Hippocampal formation (tissue), 2 donors: ENCODE data around the gene FCGR2B.
A peak's percentile ranks its signal among the peaks of the same experiment; 100 is the strongest.
"Not testable (repeated sequence)": the region's sequence is repeated elsewhere in the genome, so short reads cannot be mapped to it uniquely, and the experiment has no call there.

Experiments
- DNase-seq, 2 donors: peaks; one replicate each; lab custom pipeline; 2025; lab: John Stamatoyannopoulos, UW

FCGR2B gene

DNA sequence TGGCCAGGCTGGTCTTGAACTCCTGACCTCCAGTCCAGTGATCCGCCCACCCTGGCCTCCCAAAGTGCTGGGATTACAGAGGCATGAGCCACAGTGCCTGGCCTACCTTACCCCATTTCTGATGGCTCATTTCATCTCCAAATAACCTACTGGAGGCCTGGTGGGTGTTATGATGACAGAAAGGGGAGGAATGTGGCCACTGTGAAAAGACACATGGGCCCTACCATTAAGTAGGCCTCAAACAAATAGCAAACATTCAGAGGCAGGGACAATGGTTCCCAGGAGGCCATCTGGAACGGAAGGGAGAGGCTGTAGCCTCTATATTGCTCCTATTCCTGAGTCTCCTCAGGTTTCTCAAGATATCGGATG lies 43.2 kb downstream of the FCGR2B start:
- no peak for DNase-seq

DNA sequence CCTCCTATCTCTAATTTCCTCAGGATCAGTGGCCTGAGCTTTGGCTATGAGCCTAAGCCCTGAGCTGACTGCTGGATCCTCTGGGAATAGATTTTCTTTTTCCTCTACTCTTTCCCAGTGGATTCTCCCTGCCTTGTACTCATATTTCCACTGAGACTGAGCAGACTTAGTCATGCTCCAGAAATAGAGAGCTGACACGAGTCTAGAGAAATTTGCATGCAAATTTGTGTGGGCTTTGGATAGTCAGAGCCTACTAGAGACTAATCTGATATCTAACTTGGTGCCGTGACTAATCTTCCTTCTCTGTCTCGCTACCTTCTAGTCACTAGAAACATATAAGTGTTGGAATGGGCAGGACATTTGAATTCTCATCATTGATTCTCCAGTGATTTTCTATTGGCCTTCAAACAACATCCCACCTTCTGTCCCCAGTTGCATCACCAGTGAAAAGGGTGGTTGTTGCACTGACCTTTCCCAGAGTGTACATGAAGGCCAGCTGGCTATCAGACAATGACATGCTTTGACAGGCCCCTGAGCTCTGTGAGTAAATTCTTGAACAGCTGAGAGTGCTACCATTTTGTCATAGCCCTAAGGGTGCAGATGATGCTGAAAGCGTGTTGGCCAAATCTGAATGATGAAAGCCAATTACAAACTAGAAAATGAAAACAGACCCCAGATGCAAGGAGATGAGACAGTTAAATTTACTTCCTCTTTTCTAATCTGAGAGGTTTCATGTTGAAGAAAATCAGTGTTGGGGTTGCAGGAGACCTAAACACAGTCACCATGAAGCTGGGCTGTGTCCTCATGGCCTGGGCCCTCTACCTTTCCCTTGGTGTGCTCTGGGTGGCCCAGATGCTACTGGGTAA lies 43.8 kb downstream of the FCGR2B start, which contains the start of gene FCRLA:
Gene FCRLA, plus strand, starts transcription at position 748 of the 866 bp plus-strand sequence. Its CDS starts 36 bp downstream, at position 784.
- DNase-seq: no peak

- no peak for DNase-seq
Measured at GRCh38 chr1:161707503-161707902, 44.6 kb downstream of the FCGR2B start.

GRCh38 chr1:161709373-161709772 lies 46.4 kb downstream of the FCGR2B start:
- no peak for DNase-seq

- no peak for DNase-seq
Measured at GRCh38 chr1:161710560-161710959, 47.6 kb downstream of the FCGR2B start.

GRCh38 chr1:161718559-161719324 lies 55.8 kb downstream of the FCGR2B start:
- no peak for DNase-seq

GRCh38 chr1:161719325-161719611 lies 56.3 kb downstream of the FCGR2B start:
- DNase-seq: no peak

GRCh38 chr1:161720422-161720821 lies 57.5 kb downstream of the FCGR2B start:
- DNase-seq: no peak

DNA sequence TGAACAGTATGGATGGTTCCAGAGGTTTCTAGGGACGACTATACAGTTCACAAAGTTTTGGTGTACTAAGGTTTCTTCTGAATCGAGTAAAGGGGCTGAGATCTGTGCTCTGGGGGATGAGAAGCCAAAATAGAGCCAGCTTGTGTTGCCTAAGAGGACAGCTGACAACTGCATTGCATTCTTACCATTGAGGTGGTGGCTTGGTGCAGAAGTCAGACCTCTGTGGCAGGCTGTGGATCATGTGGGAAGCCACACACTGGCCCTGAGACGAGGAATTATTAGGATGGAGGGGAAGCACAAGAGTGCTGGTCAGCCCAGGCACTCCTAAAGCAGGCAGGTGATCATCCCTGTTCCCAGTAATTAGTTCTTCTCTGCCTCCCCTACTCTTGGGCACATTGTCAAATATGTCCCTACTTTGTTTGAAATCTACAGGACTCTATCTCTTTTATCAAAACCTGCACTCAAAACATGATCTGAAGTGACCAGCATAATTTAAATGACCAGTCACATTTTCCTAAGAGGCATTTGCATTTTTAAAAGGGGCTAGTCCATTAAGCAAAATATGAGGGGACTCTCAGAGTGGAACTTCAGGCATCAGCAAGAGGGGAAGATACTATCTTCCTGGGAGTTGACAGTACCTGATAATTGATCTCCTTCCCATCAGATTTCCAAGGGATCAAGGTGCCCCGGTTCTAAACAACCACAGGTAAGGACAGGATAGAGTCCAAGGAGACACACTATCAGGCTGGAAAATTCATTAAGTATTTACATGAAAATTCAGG lies 58.2 kb downstream of the FCGR2B start, which contains the start of gene FCRLB:
Gene FCRLB, plus strand, starts transcription at position 589 of the 782 bp plus-strand sequence. CDS start 1,129 bp downstream, outside the sequence.
- DNase-seq: no peak

DNA sequence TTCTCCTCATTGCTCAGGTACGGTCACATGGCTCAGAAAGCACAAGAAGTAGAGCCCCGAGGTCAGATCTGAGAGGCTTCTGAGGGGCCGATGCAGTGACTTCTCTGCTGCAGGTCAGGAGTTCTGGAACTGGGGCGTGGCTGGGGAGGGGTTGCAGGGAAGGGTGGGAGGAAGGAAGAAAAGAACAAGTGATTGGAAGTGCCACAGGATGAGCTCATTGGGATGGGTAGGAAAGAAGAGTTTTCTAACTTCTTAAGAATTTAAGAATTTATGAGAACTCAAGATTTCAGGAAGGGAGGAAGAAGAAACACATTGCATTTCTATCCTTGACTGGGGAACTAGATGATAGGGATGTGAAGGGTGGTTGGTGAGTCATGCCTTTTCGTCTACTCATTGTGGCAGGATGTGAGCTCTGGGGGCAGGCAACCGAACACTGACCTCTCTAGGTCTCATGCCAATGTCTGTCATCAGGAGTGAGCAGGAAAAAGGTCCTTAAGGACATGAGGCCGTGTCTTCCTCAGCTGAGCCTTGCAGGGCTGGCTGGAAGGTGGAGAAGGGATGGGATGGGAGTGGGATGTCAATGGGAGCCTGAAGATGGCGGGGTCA lies 58.9 kb downstream of the FCGR2B start:
- DNase-seq: no peak

DNA sequence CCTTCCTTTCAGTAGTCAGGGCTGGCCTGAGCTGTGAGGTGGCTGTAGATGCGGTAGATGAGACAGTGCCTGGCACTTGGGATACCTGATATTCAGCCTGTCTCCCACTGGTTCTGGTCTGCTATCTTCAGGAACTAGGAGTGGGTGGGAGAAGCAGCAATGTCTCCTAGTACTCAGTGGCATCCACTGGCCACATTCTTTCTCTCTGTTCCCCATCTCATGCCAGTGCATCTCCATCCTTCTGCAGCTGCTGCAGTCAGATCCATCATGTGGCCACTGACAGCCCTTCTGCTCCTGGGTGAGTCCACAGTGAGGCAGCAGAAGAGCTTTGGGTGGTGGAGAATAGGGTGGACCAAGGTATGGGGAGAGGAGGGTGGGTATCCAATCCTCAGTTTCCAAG lies 59.5 kb downstream of the FCGR2B start:
- no peak for DNase-seq

DNA sequence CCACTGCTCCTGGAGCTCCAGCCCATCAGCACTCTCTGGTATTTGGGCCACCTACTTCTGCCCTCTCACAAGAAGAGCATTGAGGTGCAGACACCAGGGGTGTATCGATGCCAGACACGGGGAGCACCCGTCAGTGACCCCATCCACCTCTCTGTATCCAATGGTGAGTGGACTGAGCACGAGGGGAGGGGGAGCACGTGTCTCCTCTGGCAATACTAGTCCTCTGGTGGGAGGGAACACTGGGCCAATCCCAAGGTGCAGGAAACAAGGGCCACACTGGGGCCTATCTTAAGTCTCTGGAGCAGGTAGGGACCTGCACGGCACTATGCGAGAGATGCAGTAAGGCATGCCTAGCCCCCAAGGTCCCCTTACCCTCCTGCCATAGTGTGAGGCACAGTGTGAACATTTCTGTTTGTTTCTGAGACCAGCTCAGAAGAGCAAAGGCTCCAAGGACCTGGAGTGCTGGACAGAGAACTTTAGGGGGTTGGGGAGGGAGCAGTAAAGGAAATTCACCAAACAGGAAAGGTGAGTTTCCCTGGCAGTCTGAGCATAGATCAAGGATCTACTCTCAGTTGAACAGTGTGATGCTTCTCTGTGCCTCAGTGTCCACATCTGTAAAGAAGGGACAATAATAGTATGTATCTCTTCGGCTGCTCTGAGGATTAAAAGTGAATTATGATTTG lies 60.7 kb downstream of the FCGR2B start:
- no peak for DNase-seq

GRCh38 chr1:161725258-161725907 lies 62.4 kb downstream of the FCGR2B start:
- not testable (repeated sequence) for DNase-seq

DNA sequence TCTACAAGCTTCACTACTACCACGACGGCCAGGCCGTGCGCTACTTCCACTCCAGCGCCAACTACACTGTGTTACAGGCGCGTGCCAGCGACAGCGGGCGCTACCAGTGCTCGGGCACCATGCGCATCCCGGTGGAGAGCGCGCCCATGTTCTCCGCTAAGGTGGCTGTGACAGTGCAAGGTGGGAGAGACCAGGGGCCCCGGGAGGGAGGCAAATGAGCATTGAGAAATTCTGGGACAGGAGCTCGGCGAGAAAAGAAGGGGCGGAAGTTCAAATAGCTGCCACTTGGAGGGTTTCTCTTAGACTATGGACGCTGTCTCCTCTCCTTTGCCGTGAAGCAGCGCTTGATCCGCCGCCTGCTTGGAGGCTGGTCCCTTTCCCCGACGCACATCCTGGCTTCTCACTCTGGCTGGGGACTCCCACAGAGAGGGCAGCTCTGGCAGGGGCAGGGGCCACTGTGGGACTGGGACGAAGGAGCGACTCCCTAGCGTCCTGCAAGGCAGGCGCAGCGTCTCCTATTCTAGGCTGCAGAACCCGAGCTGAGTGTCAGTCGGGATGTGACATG lies 63.0 kb downstream of the FCGR2B start:
- peak in 1 of 2 donors; percentile 63 for DNase-seq

DNA sequence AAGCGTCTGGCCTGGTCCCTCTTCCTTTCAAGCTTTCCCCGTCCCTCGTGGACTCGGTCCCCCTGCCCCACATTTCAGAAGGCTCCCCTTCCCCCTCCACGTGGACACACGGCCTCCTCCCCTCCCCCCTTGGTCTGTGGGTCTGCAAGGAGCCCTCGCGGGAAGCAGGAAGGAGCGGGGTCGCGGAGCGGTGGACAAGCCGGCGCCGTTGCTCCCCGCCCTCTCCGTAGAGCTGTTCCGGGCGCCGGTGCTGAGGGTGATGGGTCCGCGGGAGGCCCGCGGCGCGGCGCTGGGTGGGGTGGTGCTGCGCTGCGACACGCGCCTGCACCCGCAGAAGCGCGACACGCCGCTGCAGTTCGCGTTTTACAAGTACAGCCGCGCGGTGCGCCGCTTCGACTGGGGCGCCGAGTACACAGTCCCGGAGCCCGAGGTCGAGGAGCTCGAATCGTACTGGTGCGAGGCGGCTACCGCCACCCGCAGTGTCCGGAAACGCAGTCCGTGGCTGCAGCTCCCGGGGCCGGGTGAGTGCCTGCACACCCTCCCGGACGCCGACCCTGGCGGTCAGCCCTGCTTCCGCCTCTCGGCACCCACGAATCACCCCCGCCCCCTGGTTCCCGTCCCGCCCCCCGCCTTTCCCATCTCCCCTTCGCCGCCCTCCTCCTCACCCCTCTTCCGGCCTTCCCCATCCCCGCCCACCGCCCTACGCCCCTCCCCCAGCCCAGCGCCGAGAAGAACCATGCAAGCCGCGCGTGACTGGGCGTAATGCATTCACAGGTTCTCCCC lies 63.7 kb downstream of the FCGR2B start:
- peak; percentile 15 to 78 for DNase-seq

- no peak for DNase-seq
Measured at GRCh38 chr1:161727256-161727924, 64.4 kb downstream of the FCGR2B start.
